Prostate gland (tissue), 2 donors: Measurements from ENCODE around the gene SIN3B.

Experiments used
- POLR2A ChIP-seq: fragments of 450-650 bp; IDR thresholded peaks from one replicate; pipeline ENCODE4 v1.6.1; 2016; ENCODE audit warnings: antibody characterized with exemption, mild to moderate bottlenecking
- POLR2AphosphoS5 ChIP-seq: sonication (generic); formaldehyde crosslinking; IDR thresholded peaks from one replicate; pipeline ENCODE4 v1.6.1; 2017; ENCODE audit warnings: antibody characterized with exemption
- TF ChIP-seq, protein P1 (sequence below), 4 experiments: fragments of 200-600 bp in 2 of 4; fragments of 450-650 bp in 2 of 4; sonication (generic) in 2 of 4; IDR thresholded peaks; 1 replicate in 3 of 4; 2 replicates in 1 of 4; pipeline ENCODE4 v1.5.1; 2016 to 2019; ENCODE audit warnings: antibody characterized with exemption in 4 of 4, mild to moderate bottlenecking in 2 of 4, moderate library complexity in 2 of 4

DNA sequence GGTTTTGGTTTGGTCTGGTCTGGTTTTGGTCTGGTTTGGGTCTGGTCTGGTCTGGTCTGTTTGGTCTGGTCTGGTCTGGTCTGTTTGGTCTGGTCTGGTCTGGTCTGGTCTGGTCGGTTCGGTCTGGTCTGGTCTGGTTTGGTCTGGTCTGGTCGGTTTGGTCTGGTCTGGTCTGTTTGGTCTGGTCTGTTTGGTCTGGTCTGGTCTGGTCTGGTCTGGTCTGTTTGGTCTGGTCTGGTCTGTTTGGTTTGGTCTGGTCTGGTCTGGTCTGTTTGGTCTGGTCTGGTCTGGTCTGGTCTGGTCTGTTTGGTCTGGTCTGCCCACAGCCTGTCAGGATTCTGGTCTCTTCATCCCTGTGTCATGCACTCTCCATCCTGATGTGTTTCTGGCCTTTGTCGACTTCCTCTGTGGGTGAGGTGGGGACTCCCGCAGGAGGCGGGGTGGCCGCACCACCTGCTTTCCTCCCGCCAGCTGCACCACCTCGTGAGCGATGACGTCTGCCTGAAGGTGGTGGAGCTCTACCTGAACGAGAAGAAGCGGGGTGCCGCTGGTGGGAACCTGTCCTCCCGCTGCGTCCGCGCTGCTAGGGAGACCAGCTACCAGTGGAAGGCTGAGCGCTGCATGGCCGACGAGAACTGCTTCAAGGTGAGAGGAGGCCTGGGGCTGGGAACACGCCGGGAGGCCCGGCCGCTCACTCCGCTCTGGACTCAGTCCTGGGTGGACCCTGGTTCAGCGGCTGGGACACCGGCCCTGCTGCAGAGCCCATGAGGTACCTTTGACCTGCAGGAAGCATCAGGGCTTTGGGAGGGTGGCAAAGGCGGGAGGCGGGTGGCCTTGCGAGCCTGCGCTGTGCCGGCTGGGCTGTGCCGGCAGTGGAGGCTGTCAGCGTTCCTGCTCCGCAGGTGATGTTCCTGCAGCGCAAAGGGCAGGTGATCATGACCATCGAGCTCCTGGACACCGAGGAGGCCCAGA, 46.7 kb downstream of the SIN3B start:
- no peak for TF ChIP-seq POLR2A
- TF ChIP-seq, protein P1, sequence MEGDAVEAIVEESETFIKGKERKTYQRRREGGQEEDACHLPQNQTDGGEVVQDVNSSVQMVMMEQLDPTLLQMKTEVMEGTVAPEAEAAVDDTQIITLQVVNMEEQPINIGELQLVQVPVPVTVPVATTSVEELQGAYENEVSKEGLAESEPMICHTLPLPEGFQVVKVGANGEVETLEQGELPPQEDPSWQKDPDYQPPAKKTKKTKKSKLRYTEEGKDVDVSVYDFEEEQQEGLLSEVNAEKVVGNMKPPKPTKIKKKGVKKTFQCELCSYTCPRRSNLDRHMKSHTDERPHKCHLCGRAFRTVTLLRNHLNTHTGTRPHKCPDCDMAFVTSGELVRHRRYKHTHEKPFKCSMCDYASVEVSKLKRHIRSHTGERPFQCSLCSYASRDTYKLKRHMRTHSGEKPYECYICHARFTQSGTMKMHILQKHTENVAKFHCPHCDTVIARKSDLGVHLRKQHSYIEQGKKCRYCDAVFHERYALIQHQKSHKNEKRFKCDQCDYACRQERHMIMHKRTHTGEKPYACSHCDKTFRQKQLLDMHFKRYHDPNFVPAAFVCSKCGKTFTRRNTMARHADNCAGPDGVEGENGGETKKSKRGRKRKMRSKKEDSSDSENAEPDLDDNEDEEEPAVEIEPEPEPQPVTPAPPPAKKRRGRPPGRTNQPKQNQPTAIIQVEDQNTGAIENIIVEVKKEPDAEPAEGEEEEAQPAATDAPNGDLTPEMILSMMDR (IDR thresholded peaks at IDR 0.05) = no peak
- TF ChIP-seq POLR2AphosphoS5 = no peak
